ENCODE results near the gene KCNQ1. TPM values are rescaled to one million over a fixed set of nuclear protein-coding genes. Genes with fewer than 3 reads are reported as not detected.

Gene KCNQ1
- total RNA-seq, 1 experiment from 2014 or later: 2.5 TPM

- TF ChIP-seq CTCF (IDR thresholded peaks at IDR 0.05): no peak
- TF ChIP-seq RELA (CRISPR knock-in tag; IDR thresholded peaks at IDR 0.05; ENCODE audit: borderline replicate concordance): no peak
- no peak for TF ChIP-seq IRF2 (CRISPR knock-in tag; IDR thresholded peaks at IDR 0.05; ENCODE audit: borderline replicate concordance, low read depth)
- no peak for TF ChIP-seq MAX (CRISPR knock-in tag; IDR thresholded peaks at IDR 0.05)
These were observed 141.4 kb downstream of the KCNQ1 start (continued) for GRCh38 chr11:2586087-2586792.

GRCh38 chr11:2586793-2587131 lies 142.0 kb downstream of the KCNQ1 start:
- H3K36me3 Mint-ChIP-seq: no peaks in the 10 kb centered on the region
- ChIA-PET CTCF (no interaction called here), POLR2A (no interaction called here)
- H3K27ac Mint-ChIP-seq: no peak overlapping the region
- no peaks in the 10 kb centered on the region for H3K4me1 Mint-ChIP-seq
- ATAC-seq (no peak), DNase-seq (ENCODE audit: low spot score) (no peak)
- H3K4me3 Mint-ChIP-seq: no peak overlapping the region
- H3K9me3 Mint-ChIP-seq: no peaks in the 10 kb centered on the region
- peaks cover 72% of the 10 kb centered on the region; the same call in 1 of the 2 replicates for H3K27me3 Mint-ChIP-seq (ENCODE audit: low read depth)
- TF ChIP-seq ZSCAN18 (CRISPR knock-in tag; IDR thresholded peaks at IDR 0.05) (no peak), ZNF425 (CRISPR knock-in tag; conservative IDR thresholded peaks at IDR 0.05) (no peak), E2F4 (CRISPR knock-in tag; IDR thresholded peaks at IDR 0.05; ENCODE audit: borderline replicate concordance, low read depth) (no peak), EMX1 (CRISPR knock-in tag; IDR thresholded peaks at IDR 0.05) (no peak), ESRRA (CRISPR knock-in tag; IDR thresholded peaks at IDR 0.05; ENCODE audit: borderline replicate concordance) (no peak), ZNF396 (CRISPR knock-in tag; IDR thresholded peaks at IDR 0.05; ENCODE audit: borderline replicate concordance) (no peak), ATF1 (CRISPR knock-in tag; IDR thresholded peaks at IDR 0.05) (no peak), TEAD1 (CRISPR knock-in tag; IDR thresholded peaks at IDR 0.05) (no peak), AFF4 (CRISPR knock-in tag; IDR thresholded peaks at IDR 0.05; ENCODE audit: borderline replicate concordance) (no peak), CDX4 (CRISPR knock-in tag; IDR thresholded peaks at IDR 0.05; ENCODE audit: borderline replicate concordance) (no peak), PRDM15 (CRISPR knock-in tag; IDR thresholded peaks at IDR 0.05) (no peak), ZNF317 (CRISPR knock-in tag; IDR thresholded peaks at IDR 0.05; ENCODE audit: borderline replicate concordance, low read depth) (no peak), SOX15 (CRISPR knock-in tag; IDR thresholded peaks at IDR 0.05) (no peak), ELF4 (CRISPR knock-in tag; IDR thresholded peaks at IDR 0.05; ENCODE audit: low read depth) (no peak), JUN (CRISPR knock-in tag; IDR thresholded peaks at IDR 0.05) (no peak), OVOL2 (CRISPR knock-in tag; IDR thresholded peaks at IDR 0.05; ENCODE audit: borderline replicate concordance) (no peak), CREB1 (CRISPR knock-in tag; IDR thresholded peaks at IDR 0.05) (no peak)

Measured in WTC11 (cell line).